ENCODE measurements around the gene LINC01488. TPM values are rescaled to one million over a fixed set of nuclear protein-coding genes. Genes with fewer than 3 reads are reported as not detected.

LINC01488 gene
- polyA plus RNA-seq, 1 of the 3 experiments (the other 2 are of a cell fraction): not detected

DNA sequence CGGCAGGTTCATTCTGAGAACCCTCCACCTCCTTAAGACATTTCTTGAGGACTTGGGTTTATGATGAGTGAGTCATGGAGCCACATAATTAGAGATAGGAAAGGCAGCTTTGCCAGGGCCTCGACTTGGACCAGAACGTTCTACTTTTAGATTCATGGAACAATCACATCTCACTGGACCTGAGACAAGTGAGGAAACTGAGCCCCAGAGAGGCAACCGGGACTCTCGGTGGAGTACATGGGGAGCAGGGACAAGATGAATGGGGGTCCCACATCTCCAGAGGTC is 59.5 kb downstream of the LINC01488 start (continued):
- TF ChIP-seq, protein P1, sequence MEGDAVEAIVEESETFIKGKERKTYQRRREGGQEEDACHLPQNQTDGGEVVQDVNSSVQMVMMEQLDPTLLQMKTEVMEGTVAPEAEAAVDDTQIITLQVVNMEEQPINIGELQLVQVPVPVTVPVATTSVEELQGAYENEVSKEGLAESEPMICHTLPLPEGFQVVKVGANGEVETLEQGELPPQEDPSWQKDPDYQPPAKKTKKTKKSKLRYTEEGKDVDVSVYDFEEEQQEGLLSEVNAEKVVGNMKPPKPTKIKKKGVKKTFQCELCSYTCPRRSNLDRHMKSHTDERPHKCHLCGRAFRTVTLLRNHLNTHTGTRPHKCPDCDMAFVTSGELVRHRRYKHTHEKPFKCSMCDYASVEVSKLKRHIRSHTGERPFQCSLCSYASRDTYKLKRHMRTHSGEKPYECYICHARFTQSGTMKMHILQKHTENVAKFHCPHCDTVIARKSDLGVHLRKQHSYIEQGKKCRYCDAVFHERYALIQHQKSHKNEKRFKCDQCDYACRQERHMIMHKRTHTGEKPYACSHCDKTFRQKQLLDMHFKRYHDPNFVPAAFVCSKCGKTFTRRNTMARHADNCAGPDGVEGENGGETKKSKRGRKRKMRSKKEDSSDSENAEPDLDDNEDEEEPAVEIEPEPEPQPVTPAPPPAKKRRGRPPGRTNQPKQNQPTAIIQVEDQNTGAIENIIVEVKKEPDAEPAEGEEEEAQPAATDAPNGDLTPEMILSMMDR (IDR thresholded peaks at IDR 0.05): no peak
- TF ChIP-seq MEF2A (IDR thresholded peaks at IDR 0.05; ENCODE audit: borderline replicate concordance, low read depth): no peak
- TF ChIP-seq NRF1 (IDR thresholded peaks at IDR 0.05; ENCODE audit: low read depth, low read length): no peak
- TF ChIP-seq, protein P2, sequence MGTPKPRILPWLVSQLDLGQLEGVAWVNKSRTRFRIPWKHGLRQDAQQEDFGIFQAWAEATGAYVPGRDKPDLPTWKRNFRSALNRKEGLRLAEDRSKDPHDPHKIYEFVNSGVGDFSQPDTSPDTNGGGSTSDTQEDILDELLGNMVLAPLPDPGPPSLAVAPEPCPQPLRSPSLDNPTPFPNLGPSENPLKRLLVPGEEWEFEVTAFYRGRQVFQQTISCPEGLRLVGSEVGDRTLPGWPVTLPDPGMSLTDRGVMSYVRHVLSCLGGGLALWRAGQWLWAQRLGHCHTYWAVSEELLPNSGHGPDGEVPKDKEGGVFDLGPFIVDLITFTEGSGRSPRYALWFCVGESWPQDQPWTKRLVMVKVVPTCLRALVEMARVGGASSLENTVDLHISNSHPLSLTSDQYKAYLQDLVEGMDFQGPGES (IDR thresholded peaks at IDR 0.05; ENCODE audit: low read depth, low read length): no peak
- no peak for TF ChIP-seq SMC3 (IDR thresholded peaks at IDR 0.05; ENCODE audit: low read depth, low read length)

DNA sequence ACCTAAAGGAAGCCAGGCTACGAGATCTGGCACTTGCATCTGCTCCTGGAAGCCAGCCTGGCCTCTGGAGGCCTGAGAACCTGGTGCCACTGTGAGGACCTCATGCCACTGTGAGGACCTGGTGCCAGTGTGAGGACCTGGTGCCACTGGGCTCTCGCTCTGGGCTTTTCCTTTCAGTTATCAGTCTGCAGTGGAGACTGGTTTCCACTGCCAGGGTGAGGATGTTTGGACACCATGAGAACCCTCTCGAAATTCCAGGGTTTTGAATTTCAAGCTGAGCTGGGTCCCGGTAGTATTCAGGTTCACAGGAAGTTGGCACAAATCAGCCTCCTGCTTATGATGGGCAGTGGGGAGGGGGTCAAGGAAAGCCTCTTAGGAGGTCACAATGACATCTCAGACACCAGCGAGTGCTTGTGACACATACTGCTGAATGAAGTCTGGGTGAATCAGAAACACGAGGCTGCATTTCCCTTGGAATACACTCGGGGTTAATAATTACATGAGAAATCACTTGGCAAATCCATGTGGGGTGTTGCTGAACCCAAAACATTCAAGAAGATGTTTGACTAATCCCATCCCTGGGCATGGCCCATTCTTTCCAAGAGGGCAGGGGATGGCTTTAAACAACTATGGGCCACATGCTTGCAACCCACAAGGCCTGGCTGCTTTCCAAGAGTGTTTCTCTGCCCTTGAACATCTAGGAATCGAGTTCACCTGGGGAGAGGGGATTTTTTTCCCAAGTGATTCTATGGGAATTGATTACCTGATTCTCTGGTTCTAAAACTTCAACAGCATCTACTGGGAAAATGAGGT is 60.2 kb downstream of the LINC01488 start:
- Histone ChIP-seq H4K20me1 (ENCODE audit: insufficient read depth) (no peaks in the 10 kb centered on the region), H3K9ac (no peak overlapping the region), H3K36me3 (replicated peaks in 1 of 2; ENCODE audit: control insufficient read depth in 1 of 2, insufficient read depth in 2 of 2, low read length in 1 of 2) (no peaks in the 10 kb centered on the region), H3K9me3 (no peaks in the 10 kb centered on the region), H3K4me3 (ENCODE audit: low read depth in 2 of 2, low read length in 1 of 2) (no peak overlapping the region), H3K27ac (ENCODE audit: low read depth in 2 of 2, low read length in 1 of 2) (no peak overlapping the region), H3K79me2 (ENCODE audit: insufficient read depth) (no peaks in the 10 kb centered on the region), H2AFZ (ENCODE audit: low read depth) (no peak overlapping the region), H3K9me2 (no peaks in the 10 kb centered on the region), H3F3A (replicated peaks; ENCODE audit: insufficient read depth) (no peaks in the 10 kb centered on the region), H3K27me3 (ENCODE audit: insufficient read depth) (no peaks in the 10 kb centered on the region), H3K4me1 (ENCODE audit: control insufficient read depth in 1 of 2, insufficient read depth in 2 of 2, low read depth in 1 of 2, low read length in 1 of 2) (peaks cover 11 to 15% of the 10 kb centered on the region in 2 experiments; a peak in 2 of 4 replicates), H3K4me2 (no peak overlapping the region)
- no peak for DNase-seq
- 65% methylated on average over 8 of the region's 8 CpGs for WGBS (ENCODE audit: low lambda C conversion rate)
- ChIA-PET POLR2A (no interaction called here), CTCF (no interaction called here)
- no peak for TF ChIP-seq NFIC (IDR thresholded peaks at IDR 0.05; ENCODE audit: borderline replicate concordance)
- TF ChIP-seq, protein P2 (IDR thresholded peaks at IDR 0.05; ENCODE audit: low read depth, low read length): no peak
- no peak for TF ChIP-seq TEAD4 (IDR thresholded peaks at IDR 0.05; ENCODE audit: borderline replicate concordance, insufficient read depth)
- TF ChIP-seq, protein P3, sequence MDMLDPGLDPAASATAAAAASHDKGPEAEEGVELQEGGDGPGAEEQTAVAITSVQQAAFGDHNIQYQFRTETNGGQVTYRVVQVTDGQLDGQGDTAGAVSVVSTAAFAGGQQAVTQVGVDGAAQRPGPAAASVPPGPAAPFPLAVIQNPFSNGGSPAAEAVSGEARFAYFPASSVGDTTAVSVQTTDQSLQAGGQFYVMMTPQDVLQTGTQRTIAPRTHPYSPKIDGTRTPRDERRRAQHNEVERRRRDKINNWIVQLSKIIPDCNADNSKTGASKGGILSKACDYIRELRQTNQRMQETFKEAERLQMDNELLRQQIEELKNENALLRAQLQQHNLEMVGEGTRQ (IDR thresholded peaks at IDR 0.05; ENCODE audit: borderline replicate concordance, low read depth, low read length): no peak
- no peak for TF ChIP-seq YY1 (IDR thresholded peaks at IDR 0.05; ENCODE audit: low read depth)
- no peak for TF ChIP-seq RFX5 (IDR thresholded peaks at IDR 0.05; ENCODE audit: low read length)
- TF ChIP-seq, protein P4, sequence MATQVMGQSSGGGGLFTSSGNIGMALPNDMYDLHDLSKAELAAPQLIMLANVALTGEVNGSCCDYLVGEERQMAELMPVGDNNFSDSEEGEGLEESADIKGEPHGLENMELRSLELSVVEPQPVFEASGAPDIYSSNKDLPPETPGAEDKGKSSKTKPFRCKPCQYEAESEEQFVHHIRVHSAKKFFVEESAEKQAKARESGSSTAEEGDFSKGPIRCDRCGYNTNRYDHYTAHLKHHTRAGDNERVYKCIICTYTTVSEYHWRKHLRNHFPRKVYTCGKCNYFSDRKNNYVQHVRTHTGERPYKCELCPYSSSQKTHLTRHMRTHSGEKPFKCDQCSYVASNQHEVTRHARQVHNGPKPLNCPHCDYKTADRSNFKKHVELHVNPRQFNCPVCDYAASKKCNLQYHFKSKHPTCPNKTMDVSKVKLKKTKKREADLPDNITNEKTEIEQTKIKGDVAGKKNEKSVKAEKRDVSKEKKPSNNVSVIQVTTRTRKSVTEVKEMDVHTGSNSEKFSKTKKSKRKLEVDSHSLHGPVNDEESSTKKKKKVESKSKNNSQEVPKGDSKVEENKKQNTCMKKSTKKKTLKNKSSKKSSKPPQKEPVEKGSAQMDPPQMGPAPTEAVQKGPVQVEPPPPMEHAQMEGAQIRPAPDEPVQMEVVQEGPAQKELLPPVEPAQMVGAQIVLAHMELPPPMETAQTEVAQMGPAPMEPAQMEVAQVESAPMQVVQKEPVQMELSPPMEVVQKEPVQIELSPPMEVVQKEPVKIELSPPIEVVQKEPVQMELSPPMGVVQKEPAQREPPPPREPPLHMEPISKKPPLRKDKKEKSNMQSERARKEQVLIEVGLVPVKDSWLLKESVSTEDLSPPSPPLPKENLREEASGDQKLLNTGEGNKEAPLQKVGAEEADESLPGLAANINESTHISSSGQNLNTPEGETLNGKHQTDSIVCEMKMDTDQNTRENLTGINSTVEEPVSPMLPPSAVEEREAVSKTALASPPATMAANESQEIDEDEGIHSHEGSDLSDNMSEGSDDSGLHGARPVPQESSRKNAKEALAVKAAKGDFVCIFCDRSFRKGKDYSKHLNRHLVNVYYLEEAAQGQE (IDR thresholded peaks at IDR 0.05; ENCODE audit: low read depth, low read length): no peak
- no peak for TF ChIP-seq MEF2A (IDR thresholded peaks at IDR 0.05; ENCODE audit: borderline replicate concordance, low read depth)
- no peak for TF ChIP-seq TCF12 (IDR thresholded peaks at IDR 0.05)
